ENCODE measurements around the gene SLCO2A1.

DNA sequence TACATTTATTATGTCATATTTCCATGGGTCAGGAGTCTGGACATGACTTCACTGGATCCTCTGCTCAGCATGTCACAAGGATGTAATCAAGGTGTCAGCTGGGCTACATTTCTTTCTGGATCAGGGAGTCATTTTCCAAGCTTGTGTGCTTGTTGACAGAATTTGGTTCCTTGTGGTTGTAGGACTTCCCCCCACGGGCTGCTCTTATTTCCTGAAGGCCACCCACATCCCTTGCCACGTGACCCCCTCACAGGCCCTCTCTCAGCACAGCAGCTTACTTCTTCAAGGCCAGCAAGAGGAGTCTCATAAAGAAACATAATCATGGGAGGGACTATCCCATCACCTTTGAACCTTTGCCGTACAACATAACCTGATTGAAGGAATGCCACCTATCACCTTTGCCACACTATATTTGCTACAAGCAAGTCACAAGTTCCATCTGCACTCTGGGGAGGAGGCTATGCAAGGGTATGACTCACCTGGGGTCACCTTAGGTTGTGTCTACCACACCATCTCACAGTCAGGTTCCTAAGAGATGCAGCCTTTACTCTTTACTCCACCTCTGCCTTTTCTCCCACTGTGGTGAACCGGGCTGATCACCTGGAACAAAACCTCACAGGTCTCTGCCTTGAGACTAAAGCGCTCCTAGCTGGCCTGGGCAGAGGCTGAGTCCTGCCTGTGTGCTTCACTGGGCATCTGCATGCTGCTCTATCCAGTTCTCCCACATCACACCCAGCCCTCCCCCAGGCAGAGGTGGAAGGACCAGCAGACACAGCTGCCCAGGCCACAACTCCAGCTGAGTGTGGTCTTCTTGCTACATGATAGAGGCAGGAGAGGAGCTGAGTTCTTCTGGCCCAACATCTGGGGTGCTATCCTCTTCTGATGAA is 147.5 kb downstream of the SLCO2A1 start:
- TF ChIP-seq, protein P1, sequence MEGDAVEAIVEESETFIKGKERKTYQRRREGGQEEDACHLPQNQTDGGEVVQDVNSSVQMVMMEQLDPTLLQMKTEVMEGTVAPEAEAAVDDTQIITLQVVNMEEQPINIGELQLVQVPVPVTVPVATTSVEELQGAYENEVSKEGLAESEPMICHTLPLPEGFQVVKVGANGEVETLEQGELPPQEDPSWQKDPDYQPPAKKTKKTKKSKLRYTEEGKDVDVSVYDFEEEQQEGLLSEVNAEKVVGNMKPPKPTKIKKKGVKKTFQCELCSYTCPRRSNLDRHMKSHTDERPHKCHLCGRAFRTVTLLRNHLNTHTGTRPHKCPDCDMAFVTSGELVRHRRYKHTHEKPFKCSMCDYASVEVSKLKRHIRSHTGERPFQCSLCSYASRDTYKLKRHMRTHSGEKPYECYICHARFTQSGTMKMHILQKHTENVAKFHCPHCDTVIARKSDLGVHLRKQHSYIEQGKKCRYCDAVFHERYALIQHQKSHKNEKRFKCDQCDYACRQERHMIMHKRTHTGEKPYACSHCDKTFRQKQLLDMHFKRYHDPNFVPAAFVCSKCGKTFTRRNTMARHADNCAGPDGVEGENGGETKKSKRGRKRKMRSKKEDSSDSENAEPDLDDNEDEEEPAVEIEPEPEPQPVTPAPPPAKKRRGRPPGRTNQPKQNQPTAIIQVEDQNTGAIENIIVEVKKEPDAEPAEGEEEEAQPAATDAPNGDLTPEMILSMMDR (IDR thresholded peaks at IDR 0.05), result no peak
- TF ChIP-seq POLR2A (IDR thresholded peaks at IDR 0.05) (no peak), POLR2AphosphoS5 (IDR thresholded peaks at IDR 0.05) (no peak)

Measured in breast epithelium (tissue), 3 donors.